PFSK-1 (cell line): ENCODE measurements around the gene TNFRSF12A.
A peak's percentile ranks its signal among the peaks of the same experiment; 100 is the strongest.

Source experiments
- FOXP2 ChIP-seq: optimal IDR thresholded peaks from 2 replicates; pipeline ENCODE3; 2011; ENCODE audit warnings: borderline replicate concordance, control low read depth, inconsistent platforms; ENCODE audit not compliant: insufficient read depth; ENCODE audit errors: extremely low read length, extremely low read depth
- POLR2AphosphoS5 ChIP-seq: IDR thresholded peaks from 2 replicates; pipeline ENCODE4 v1.6.1; 2012; ENCODE audit warnings: low read depth, mild to moderate bottlenecking, control low read depth, low read length, moderate library complexity
- REST ChIP-seq, 2 experiments: IDR thresholded peaks; 2 replicates each; pipeline versions ENCODE4 v1.6.1 to v1.8.0; 2011 to 2012; ENCODE audit warnings: low read depth in 2 of 2, low read length in 2 of 2, control low read depth in 1 of 2, inconsistent platforms in 1 of 2, mild to moderate bottlenecking in 1 of 2, moderate library complexity in 1 of 2; ENCODE audit not compliant: insufficient read depth in 1 of 2
- SIN3A ChIP-seq: IDR thresholded peaks from 2 replicates; pipeline ENCODE4 v1.6.1; 2012; ENCODE audit warnings: mild to moderate bottlenecking, low read length, moderate library complexity, borderline replicate concordance; ENCODE audit not compliant: insufficient read depth
- TAF1 ChIP-seq: IDR thresholded peaks from 2 replicates; pipeline ENCODE4 v1.6.1; 2012; ENCODE audit warnings: low read length, control low read depth, borderline replicate concordance; ENCODE audit not compliant: insufficient read depth

The TNFRSF12A gene

DNA sequence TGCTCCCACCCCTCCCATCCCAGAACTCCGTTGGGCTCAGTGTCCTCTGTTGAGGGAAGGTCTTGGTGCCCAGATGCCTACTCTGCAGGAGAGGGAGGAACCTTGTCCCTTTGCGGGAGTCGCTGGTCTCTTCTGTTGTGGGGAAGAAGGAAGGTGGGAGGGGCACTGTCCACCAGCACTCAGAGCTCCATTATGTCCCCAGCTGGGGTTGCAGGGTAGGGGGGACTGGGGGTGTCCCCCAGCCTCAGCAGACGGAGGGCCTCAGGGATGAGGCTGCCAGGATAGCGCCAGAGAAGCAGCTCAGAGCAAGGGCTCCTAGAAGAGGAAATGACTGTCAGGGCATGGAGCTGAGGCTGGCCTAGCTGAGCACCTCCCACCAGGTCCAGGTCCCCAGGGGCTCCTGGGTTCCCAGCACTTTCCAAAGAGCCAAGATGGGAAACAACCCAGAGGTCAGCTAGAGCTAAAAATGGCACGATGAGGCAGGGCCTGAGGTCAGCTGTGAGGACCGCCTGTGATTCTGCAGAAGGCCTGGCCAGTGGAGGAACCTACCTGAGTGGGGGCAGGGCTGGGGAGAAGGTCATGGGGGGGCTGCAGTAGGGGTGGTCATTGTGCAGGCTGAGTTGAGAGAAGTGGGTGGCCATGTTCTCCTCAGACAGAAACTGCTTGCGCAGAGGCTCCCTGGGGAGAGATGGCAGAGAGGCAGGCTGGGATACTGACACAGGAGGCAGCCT is 2.7 kb downstream of the TNFRSF12A start:
- TF ChIP-seq REST (IDR thresholded peaks at IDR 0.05; ENCODE audit: insufficient read depth in 1 of 2, low read depth in 2 of 2, low read length in 2 of 2) (no peak), SIN3A (no peak), FOXP2 (no peak), POLR2AphosphoS5 (no peak; the same call in 1 of the 2 replicates), TAF1 (no peak)

- no peak; the same call in 1 of the 2 replicates for TF ChIP-seq TAF1
- no peak for TF ChIP-seq FOXP2
- TF ChIP-seq POLR2AphosphoS5: no peak
- TF ChIP-seq SIN3A: no peak
- no peak for TF ChIP-seq REST (IDR thresholded peaks at IDR 0.05; ENCODE audit: insufficient read depth in 1 of 2, low read depth in 2 of 2, low read length in 2 of 2)
Observed at GRCh38 chr16:3023415-3023668, 3.2 kb downstream of the TNFRSF12A start.

- TF ChIP-seq REST (IDR thresholded peaks at IDR 0.05; ENCODE audit: insufficient read depth in 1 of 2, low read depth in 2 of 2, low read length in 2 of 2): no peak
- no peak for TF ChIP-seq FOXP2
- TF ChIP-seq TAF1: 0 out of 2 replicates have a peak, but pooled peaks have one; percentile 42
- peak; percentile 82 for TF ChIP-seq POLR2AphosphoS5
- peak; percentile 20; the same call in 1 of the 2 replicates for TF ChIP-seq SIN3A
Observed at GRCh38 chr16:3023669-3024478, 3.7 kb downstream of the TNFRSF12A start, which contains the start of the genes HCFC1R1 and THOC6. TSS of gene HCFC1R1 (minus strand) at chr16:3023942. CDS start at chr16:3023941, 1 bp downstream. TSS of gene THOC6 (plus strand) at chr16:3024035. CDS start at chr16:3024327, 292 bp downstream.

- TF ChIP-seq TAF1 (no peak), POLR2AphosphoS5 (no peak), REST (IDR thresholded peaks at IDR 0.05; ENCODE audit: insufficient read depth in 1 of 2, low read depth in 2 of 2, low read length in 2 of 2) (no peak), SIN3A (no peak)
Observed at GRCh38 chr16:3025032-3026002, 5.1 kb downstream of the TNFRSF12A start.
